ENCODE measurements around the gene EEPD1.

GRCh38 chr7:36318116-36318515 lies 165.1 kb downstream of the EEPD1 start:
- TF ChIP-seq ZFP3 (CRISPR knock-in tag; IDR thresholded peaks at IDR 0.05) (no peak), OSR1 (CRISPR knock-in tag; IDR thresholded peaks at IDR 0.05) (no peak)

Data from SK-N-SH treated with all-trans-retinoic acid at 6 μM for 48 hours (cell line).